Nephron (organoid): ENCODE results near the gene KRR1.

Experiments used
- H3K27ac Mint-ChIP-seq, 3 experiments: 2 replicates each; pipeline ENCODE4 v1.8.0; 2020; ENCODE audit warnings: mixed read lengths in 3 of 3, mild to moderate bottlenecking in 2 of 3, moderate library complexity in 1 of 3
- H3K27me3 Mint-ChIP-seq: 2 replicates; pipeline ENCODE4 v1.8.0; 2021; ENCODE audit warnings: low read depth, mild to moderate bottlenecking, moderate library complexity, mixed read lengths
- H3K36me3 Mint-ChIP-seq: 2 replicates; pipeline ENCODE4 v1.8.0; 2020; ENCODE audit warnings: low read depth, mixed read lengths
- H3K4me1 Mint-ChIP-seq: 2 replicates; pipeline ENCODE4 v1.8.0; 2020; ENCODE audit warnings: mixed read lengths
- H3K4me3 Mint-ChIP-seq, 3 experiments: 2 replicates each; pipeline ENCODE4 v1.8.0; 2020; ENCODE audit warnings: mild to moderate bottlenecking in 3 of 3, mixed read lengths in 3 of 3, moderate library complexity in 2 of 3
- H3K9me3 Mint-ChIP-seq: 2 replicates; pipeline ENCODE4 v1.8.0; 2020; ENCODE audit warnings: mixed read lengths
- TF ChIP-seq, protein P1 (sequence below), 3 experiments: fragments of 200-600 bp; sonication (generic); IDR thresholded peaks; one replicate each; pipeline ENCODE4 v1.5.0; 2021; ENCODE audit warnings: antibody characterized with exemption in 3 of 3; ENCODE audit not compliant: unreplicated experiment in 3 of 3

The KRR1 gene

DNA sequence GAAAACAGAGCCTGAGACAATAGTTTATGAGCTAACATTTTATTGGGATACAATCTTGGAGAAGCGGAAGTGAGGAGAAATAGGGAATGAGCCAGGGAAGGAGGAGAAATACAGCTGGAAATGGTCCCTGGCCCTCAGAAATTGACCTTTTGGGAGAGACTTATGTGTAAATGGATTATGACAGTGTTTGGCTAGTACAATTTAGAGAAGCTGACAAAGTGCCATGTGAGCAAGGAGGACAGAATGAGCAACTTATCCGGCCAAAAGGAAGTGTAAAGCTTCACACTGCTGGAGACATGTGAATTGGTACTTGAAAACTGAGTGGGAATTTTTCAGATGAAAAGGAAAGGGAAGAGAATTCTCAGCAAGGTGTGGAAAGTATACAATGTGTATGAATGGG lies 28.0 kb downstream of the KRR1 start:
- no peak overlapping the region for H3K27ac Mint-ChIP-seq
- no peak overlapping the region for H3K4me3 Mint-ChIP-seq
- no peaks in the 10 kb centered on the region for H3K27me3 Mint-ChIP-seq
- H3K4me1 Mint-ChIP-seq = peaks cover 27% of the 10 kb centered on the region
- H3K36me3 Mint-ChIP-seq = no peaks in the 10 kb centered on the region
- no peaks in the 10 kb centered on the region for H3K9me3 Mint-ChIP-seq
- TF ChIP-seq, protein P1, sequence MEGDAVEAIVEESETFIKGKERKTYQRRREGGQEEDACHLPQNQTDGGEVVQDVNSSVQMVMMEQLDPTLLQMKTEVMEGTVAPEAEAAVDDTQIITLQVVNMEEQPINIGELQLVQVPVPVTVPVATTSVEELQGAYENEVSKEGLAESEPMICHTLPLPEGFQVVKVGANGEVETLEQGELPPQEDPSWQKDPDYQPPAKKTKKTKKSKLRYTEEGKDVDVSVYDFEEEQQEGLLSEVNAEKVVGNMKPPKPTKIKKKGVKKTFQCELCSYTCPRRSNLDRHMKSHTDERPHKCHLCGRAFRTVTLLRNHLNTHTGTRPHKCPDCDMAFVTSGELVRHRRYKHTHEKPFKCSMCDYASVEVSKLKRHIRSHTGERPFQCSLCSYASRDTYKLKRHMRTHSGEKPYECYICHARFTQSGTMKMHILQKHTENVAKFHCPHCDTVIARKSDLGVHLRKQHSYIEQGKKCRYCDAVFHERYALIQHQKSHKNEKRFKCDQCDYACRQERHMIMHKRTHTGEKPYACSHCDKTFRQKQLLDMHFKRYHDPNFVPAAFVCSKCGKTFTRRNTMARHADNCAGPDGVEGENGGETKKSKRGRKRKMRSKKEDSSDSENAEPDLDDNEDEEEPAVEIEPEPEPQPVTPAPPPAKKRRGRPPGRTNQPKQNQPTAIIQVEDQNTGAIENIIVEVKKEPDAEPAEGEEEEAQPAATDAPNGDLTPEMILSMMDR (IDR thresholded peaks at IDR 0.05; ENCODE audit: unreplicated experiment in 3 of 3) = no peak

DNA sequence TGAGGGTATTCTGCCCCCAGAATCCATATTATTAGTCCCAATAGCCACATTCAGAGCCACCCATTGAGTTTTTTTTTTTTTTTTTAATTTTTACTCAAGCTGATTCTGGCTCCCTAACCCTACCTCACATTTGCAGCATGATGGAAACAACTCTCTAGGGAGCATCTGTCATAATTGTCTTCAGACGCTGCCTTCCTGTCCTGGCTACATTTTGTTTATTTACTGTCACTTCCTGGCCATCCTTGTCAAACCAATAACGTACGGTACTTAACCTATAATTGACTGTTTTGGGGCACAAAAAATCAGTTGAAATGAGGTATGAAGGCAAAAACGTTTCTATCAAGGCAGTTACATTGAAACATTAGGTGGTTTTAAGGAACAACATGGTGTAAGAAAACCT lies 28.8 kb downstream of the KRR1 start:
- peak overlapping the region in 1 of 3 experiments; percentile 84 for H3K27ac Mint-ChIP-seq
- no peaks in the 10 kb centered on the region for H3K36me3 Mint-ChIP-seq
- H3K4me1 Mint-ChIP-seq = peaks cover 27% of the 10 kb centered on the region
- TF ChIP-seq, protein P1 (IDR thresholded peaks at IDR 0.05; ENCODE audit: unreplicated experiment in 3 of 3) = no peak
- H3K9me3 Mint-ChIP-seq = no peaks in the 10 kb centered on the region
- peak overlapping the region in 2 of 3 experiments; percentile 45 to 58 for H3K4me3 Mint-ChIP-seq
- H3K27me3 Mint-ChIP-seq = no peaks in the 10 kb centered on the region

DNA sequence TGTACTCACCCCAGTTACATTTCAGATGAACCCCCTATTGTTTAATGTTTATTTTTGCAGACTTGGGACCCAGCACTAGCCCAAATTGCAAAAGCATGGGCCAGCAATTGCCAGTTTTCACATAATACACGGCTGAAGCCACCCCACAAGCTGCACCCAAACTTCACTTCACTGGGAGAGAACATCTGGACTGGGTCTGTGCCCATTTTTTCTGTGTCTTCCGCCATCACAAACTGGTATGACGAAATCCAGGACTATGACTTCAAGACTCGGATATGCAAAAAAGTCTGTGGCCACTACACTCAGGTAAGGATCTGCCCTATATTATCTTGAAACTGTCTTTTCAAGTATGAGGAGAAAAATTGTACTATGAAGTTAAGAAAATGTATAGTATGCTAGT lies 29.6 kb downstream of the KRR1 start:
- TF ChIP-seq, protein P1 (IDR thresholded peaks at IDR 0.05; ENCODE audit: unreplicated experiment in 3 of 3) = no peak
- no peaks in the 10 kb centered on the region for H3K36me3 Mint-ChIP-seq
- no peaks in the 10 kb centered on the region for H3K27me3 Mint-ChIP-seq
- H3K4me1 Mint-ChIP-seq = peaks cover 27% of the 10 kb centered on the region
- H3K4me3 Mint-ChIP-seq = peak overlapping the region; percentile 16 to 86 (median 62)
- peak overlapping the region in 2 of 3 experiments; percentile 84 to 93 for H3K27ac Mint-ChIP-seq
- no peaks in the 10 kb centered on the region for H3K9me3 Mint-ChIP-seq

DNA sequence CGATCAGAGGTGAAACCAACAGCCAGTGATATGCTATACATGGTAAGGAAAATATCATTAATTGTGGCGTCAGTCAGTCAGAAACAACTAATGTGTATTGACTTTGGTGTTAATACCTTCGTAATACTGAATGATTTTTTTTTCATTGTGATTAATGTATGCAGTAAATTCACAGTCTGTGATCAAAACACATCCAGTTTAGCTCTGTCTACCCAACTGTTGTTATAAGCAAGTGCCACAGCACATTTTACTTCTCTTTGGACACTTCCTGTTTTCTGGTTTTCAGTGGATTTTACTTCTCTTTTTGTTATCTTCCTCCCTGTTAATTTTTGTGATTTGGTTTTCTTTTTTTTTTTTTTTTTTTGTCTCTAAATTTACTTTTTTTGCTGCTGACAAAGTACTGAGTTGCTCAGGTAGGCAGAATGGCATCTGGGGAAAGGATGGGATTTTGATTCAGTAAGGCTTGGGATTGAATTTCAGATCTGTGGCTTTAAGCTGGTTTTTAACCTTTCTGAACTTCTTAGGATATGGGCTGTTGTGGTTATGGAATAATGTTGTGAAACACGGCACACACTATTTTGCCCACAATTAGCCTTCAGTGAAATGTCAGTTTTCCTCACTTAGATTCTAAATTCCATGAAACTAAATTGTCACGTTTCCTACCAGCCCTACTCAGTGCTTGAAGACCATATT lies 30.2 kb downstream of the KRR1 start:
- Mint-ChIP-seq H3K9me3 (no peaks in the 10 kb centered on the region), H3K36me3 (no peaks in the 10 kb centered on the region), H3K4me1 (peaks cover 27% of the 10 kb centered on the region), H3K27me3 (no peaks in the 10 kb centered on the region), H3K27ac (peak overlapping the region; percentile 29 to 93 (median 84)), H3K4me3 (peak overlapping the region; percentile 56 to 86 (median 62))
- TF ChIP-seq, protein P1 (IDR thresholded peaks at IDR 0.05; ENCODE audit: unreplicated experiment in 3 of 3) = no peak

DNA sequence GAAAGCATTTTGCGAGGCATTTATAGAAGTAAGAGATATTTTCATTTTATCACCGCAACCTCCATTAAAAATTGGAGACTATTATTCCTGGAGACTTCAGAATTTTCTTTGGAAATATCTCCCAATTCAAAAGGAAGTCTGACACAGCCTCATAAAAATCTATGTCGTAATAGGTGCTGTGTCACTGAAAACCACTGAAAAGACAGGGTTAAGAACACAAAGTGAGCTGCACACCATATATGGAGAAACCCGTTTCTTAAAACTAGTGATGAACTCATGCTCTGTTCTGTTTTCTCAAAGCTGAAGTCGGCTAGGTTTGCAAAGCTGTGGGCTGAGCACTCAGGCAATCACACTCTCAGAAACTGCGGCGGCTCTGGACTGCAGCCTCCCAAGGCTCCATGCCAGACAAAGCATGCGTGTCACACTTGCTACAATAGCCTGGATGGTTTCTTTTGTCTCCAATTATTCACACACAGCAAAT lies 30.9 kb downstream of the KRR1 start, which contains the start of gene GLIPR1:
TSS of gene GLIPR1 (plus strand) at position 287 of the 481 bp plus-strand sequence. CDS start at position 413, 126 bp downstream.
- Mint-ChIP-seq H3K4me3 (peak within 1 kb of the TSS; percentile 56 to 86 (median 62)), H3K36me3 (no peaks in the 10 kb centered on the region), H3K9me3 (no peaks in the 10 kb centered on the region), H3K4me1 (peaks cover 27% of the 10 kb centered on the region), H3K27ac (peak within 1 kb of the TSS; percentile 29 to 93 (median 84)), H3K27me3 (no peaks in the 10 kb centered on the region)
- TF ChIP-seq, protein P1 (IDR thresholded peaks at IDR 0.05; ENCODE audit: unreplicated experiment in 3 of 3) = no peak
